Calu3 (cell line): Measurements from ENCODE around the gene KAZN. TPM values are rescaled to one million over a fixed set of nuclear protein-coding genes. Genes with fewer than 3 reads are reported as not detected.
A peak's percentile ranks its signal among the peaks of the same experiment; 100 is the strongest.

ENCODE experiments used
- BruUV-seq: library from RNA; stranded (reverse); fragments of 400-500 nt; replicated peaks from 2 replicates; lab custom pipeline; 2021; lab: Mats Ljungman, UMichigan
- CTCF ChIA-PET: fragments of 300-600 bp; sonication (Branson Sonifier 250); formaldehyde crosslinking; loops from one replicate; lab custom pipeline; 2022; ENCODE audit warnings: antibody characterized with exemption; lab: Charles Lee
- DNase-seq: peaks from one replicate; pipeline ENCODE4 v3.0.0; 2022
- H3K27ac Mint-ChIP-seq: one replicate; pipeline ENCODE4 v1.8.0; 2022; ENCODE audit warnings: mixed read lengths; ENCODE audit not compliant: unreplicated experiment
- H3K27me3 Mint-ChIP-seq: one replicate; pipeline ENCODE4 v1.8.0; 2022; ENCODE audit warnings: mixed read lengths; ENCODE audit not compliant: unreplicated experiment
- H3K36me3 Mint-ChIP-seq: one replicate; pipeline ENCODE4 v1.8.0; 2022; ENCODE audit warnings: mild to moderate bottlenecking, moderate library complexity, mixed read lengths; ENCODE audit not compliant: insufficient read depth, unreplicated experiment
- H3K4me1 Mint-ChIP-seq: one replicate; pipeline ENCODE4 v1.8.0; 2022; ENCODE audit warnings: mild to moderate bottlenecking, low read depth, mixed read lengths; ENCODE audit not compliant: unreplicated experiment
- H3K4me3 Mint-ChIP-seq: one replicate; pipeline ENCODE4 v1.8.0; 2022; ENCODE audit warnings: mild to moderate bottlenecking, low read depth, moderate library complexity, mixed read lengths; ENCODE audit not compliant: unreplicated experiment
- H3K9me3 Mint-ChIP-seq: one replicate; pipeline ENCODE4 v1.8.0; 2022; ENCODE audit warnings: low read depth, mixed read lengths; ENCODE audit not compliant: unreplicated experiment
- CTCF ChIP-seq: fragments of 200-600 bp; IDR thresholded peaks from one replicate; pipeline ENCODE4 v1.8.0; 2022; ENCODE audit warnings: antibody characterized with exemption; ENCODE audit not compliant: unreplicated experiment
- intact Hi-C: fragments of 100-400 bp; cut with micrococcal nuclease; formaldehyde crosslinking; loops from one replicate; pipeline ENCODE4 v1.10.0; 2022; ENCODE audit not compliant: unreplicated experiment
- total RNA-seq: library from RNA; stranded (reverse); gene quantifications from 2 replicates; pipeline ENCODE4 v1.2.3, GENCODE V29; 2022

The KAZN gene
- total RNA-seq, 1 experiment from 2014 or later = 3.6 TPM

- DNase-seq = no peak
- CTCF ChIA-PET = no interaction called here
- TF ChIP-seq CTCF = no peak
- Mint-ChIP-seq H3K36me3 (no peaks in the 10 kb centered on the region), H3K9me3 (peaks cover 5% of the 10 kb centered on the region), H3K4me3 (no peak overlapping the region), H3K27me3 (peaks cover 26% of the 10 kb centered on the region), H3K4me1 (no peaks in the 10 kb centered on the region), H3K27ac (no peak overlapping the region)
- no TSS peak for BruUV-seq
- intact Hi-C loops = no loop called here
Measured at GRCh38 chr1:14848203-14848602, 249.7 kb downstream of the KAZN start.

- TF ChIP-seq CTCF = no peak
Measured at GRCh38 chr1:14848625-14849024, 250.1 kb downstream of the KAZN start.

GRCh38 chr1:14849038-14849437, 250.6 kb downstream of the KAZN start:
- CTCF ChIA-PET = no interaction called here
- no peak for DNase-seq
- no peaks in the 10 kb centered on the region for H3K36me3 Mint-ChIP-seq
- no peak overlapping the region for H3K27ac Mint-ChIP-seq
- no TSS peak for BruUV-seq
- no peak for TF ChIP-seq CTCF
- no peaks in the 10 kb centered on the region for H3K4me1 Mint-ChIP-seq
- peaks cover 5% of the 10 kb centered on the region for H3K9me3 Mint-ChIP-seq
- H3K4me3 Mint-ChIP-seq = no peak overlapping the region
- H3K27me3 Mint-ChIP-seq = peaks cover 34% of the 10 kb centered on the region
- intact Hi-C loops = no loop called here

More at GRCh38 chr1:14848625-14849024, 250.1 kb downstream of the KAZN start:
- intact Hi-C loops = no loop called here
- no peak overlapping the region for H3K4me3 Mint-ChIP-seq
- H3K4me1 Mint-ChIP-seq = no peaks in the 10 kb centered on the region
- BruUV-seq = no TSS peak
- H3K27me3 Mint-ChIP-seq = peaks cover 30% of the 10 kb centered on the region
- no peaks in the 10 kb centered on the region for H3K36me3 Mint-ChIP-seq
- H3K27ac Mint-ChIP-seq = no peak overlapping the region
- no peak for DNase-seq
- CTCF ChIA-PET = no interaction called here
- H3K9me3 Mint-ChIP-seq = peaks cover 5% of the 10 kb centered on the region

GRCh38 chr1:14850563-14850962, 252.1 kb downstream of the KAZN start:
- peak; percentile 35 for DNase-seq
- CTCF ChIA-PET = interaction anchor here (0.6 kb wide), 1 partner anchor 28 kb away, joined by 3 read pairs; no protein-coding TSS in a partner anchor
- Mint-ChIP-seq H3K9me3 (peaks cover under 1% of the 10 kb centered on the region), H3K4me1 (no peaks in the 10 kb centered on the region), H3K27ac (no peak overlapping the region), H3K36me3 (no peaks in the 10 kb centered on the region), H3K4me3 (no peak overlapping the region), H3K27me3 (peaks cover 38% of the 10 kb centered on the region)
- TF ChIP-seq CTCF = peak; percentile 16
- intact Hi-C loops = loop anchor here (1.0 to 10.0 kb wide), 2 partner anchors 194 to 283 kb away; no protein-coding TSS in a partner anchor
- no TSS peak for BruUV-seq
